GM21390 (cell line): ENCODE measurements around the gene FCHSD1.

Experiments used
- ATAC-seq: cut with Tn5 transposase; IDR thresholded peaks from one replicate; pipeline ENCODE4 v1.9.1; 2021; ENCODE audit not compliant: unreplicated experiment

Gene FCHSD1

DNA sequence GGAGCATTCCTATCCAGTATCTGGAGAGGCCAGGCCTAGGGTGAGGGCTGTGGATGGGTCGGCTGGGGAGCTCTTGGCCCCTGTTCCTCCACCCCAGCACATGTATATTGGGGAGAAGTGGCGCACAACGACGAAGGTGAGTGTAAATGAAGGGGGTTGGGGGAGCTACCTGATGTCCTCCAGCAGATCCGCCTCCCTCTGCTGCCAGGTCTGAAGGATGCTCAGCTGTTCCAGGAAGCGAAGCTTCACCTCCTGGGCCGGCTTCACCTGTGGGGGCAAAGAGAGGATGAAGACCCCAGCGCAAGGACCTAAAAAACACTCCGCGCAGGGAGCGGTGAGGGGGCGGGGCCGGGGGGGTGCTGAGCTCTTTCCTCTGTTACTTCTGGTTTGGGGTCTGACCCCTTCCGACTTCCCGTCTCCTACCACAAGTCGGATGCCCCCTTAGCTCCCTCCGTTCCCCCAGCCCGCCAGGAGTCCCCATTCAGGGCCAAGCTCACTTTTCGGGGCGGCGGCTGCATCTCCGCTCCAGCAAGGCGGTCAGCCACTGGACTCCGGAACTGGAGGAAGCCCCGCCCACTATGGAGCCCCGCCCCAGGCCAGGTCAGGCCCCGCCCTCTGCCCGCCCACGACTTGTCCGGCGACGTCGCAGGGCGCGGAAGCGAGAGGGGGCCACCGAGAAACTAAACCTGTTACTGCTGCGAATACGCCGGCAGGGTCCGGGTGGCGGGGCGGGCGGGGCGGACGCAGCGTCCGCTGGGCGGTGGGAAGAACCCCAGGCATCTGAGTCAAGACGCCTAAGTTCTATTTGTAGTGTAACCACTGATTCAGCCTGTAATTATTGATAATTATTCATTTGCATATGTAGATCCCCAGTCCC, at the start of gene FCHSD1:
FCHSD1 (minus strand) TSS at position 568 of the 877 bp plus-strand sequence; CDS start at position 518, 50 bp downstream.
- peak; percentile 99 for ATAC-seq

DNA sequence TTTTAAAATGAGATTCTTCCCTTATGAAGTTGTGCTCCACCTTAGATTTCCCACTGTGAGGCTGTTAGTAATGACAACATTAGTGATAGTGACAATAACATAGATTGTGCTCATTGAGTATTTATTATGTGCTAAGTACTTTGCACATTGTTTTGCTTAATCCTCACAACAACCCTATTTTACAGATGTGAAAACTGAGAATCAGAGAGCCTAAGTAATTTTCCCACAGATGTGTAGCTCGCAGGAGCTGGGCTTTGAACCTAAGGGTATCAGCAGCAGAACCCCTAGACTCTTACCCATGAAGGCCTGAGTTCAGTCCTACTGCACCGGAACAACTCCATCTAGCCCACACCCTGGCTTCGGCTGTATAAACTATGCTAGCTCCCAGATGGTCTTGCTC, 46.4 kb upstream of the FCHSD1 start:
- no peak for ATAC-seq

DNA sequence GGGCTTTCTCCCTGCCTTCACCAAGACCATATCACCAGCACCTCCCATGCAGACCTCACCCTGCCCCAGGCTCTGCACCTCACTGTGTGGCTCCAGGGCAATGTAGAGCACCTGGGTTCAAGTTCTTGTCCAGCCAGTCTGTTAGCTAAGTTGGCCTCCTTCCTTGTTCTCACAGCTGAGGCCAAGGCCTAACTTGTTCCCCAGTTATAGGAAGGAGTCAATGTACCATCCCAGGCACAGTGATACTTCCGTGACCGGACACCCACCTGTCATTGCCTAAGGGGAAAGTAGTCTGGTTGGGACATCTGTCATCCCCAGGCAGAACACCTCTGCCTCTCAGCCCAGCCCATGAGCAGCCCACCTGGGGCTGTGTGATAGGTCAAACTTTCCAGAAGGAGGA, 45.2 kb upstream of the FCHSD1 start:
- no peak for ATAC-seq

DNA sequence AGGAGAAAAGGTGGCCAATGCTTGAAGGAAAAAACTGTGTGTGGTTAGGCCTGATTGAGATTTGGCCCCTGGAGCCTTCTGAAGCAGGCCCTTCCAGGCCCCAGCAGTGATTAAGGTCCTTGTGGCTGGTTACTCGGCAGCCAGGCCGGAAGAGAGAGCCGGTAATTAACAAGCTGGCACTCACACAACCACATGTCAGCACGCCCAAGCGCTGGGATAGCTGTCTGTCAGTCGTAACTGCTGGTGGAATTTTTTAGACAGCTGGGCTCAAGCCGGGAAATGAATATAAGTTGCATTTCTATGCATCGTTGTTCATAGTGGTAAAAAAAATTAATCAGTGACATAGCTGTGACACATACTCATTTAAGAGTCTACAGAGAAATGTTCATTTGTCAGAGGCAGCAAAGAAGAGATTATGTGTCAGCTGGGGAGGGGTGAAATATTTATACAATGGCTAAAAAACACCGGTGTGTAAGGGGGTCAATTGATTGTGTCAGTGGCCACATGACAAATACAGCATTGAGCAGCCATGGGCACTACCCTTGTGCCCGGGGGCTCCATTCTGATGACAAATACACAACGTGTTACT, 44.5 kb upstream of the FCHSD1 start:
- no peak for ATAC-seq

DNA sequence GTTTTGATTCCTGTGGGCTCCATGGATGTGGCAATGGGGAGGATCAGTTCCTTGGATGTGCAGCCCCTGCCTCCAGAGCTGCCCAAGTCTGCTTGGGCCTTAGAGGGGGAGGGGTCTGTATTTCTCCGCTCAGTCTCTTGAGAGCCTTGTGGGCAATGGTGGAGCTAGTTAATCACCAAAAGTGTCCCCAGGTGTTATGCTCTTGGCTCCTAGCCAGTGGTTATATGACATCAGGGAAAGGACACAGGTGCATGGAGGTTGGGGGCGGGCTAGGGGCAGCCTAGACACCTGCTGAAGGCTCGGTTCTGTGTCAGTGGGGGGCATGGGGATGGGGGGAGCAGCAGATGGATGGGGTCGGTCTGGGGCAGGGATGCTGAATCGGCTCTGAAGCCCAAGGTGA, 43.3 kb upstream of the FCHSD1 start:
- no peak for ATAC-seq

DNA sequence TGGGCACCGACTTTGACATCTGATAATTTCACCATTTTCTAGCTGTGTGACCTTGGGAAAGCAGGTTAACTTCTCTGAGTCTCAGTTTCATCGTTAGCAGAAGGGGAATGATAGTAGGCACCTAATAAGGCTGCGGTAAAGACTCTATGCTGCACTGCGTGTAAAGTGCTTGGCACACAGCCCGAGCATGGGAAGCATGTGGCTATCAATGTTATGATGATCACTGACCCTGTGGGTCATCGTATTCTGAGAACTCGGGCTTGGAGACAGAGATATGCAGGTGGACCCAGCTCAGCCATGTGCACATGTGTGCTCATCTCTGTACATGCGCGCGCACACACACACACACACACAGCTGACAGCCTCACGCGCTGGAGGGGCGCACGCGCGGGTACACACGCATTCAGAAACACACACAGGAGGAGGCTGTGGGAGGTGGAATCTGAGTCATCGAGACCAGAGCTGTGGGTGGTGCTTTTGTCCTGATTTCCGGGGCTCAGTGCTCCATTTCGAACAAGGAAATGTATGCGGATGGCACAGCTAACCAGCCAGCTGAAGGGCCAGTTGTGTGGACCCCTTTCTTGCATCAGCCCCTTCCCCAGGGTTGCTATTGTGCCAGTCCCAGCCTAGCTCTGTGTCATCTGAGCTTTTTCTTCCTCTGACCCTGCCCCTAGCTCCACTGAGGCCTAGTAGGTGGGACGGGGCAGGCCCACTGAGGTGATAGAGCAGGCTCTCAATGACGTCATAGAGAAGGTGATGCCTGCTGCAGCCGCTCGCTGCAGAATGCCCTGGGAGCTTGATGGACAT, 41.9 kb upstream of the FCHSD1 start:
- ATAC-seq = no peak

DNA sequence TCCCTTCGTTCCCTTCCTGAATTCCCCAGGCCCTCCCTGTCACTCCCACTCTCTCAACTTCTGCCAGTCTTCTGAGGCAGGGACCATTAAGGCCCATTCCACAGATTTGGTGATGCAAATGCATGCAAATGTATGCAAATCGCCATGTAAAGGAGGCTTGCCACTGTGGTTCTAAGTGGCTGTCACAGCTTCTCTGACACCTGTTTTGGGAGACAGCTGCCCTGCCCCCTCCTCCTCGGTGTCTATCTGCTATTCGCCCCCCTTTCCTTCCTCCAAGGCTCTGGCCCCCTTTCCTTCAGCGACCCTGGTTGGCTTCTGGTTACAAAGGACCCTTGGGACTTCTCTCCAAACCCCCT, 41.3 kb upstream of the FCHSD1 start:
- no peak for ATAC-seq

DNA sequence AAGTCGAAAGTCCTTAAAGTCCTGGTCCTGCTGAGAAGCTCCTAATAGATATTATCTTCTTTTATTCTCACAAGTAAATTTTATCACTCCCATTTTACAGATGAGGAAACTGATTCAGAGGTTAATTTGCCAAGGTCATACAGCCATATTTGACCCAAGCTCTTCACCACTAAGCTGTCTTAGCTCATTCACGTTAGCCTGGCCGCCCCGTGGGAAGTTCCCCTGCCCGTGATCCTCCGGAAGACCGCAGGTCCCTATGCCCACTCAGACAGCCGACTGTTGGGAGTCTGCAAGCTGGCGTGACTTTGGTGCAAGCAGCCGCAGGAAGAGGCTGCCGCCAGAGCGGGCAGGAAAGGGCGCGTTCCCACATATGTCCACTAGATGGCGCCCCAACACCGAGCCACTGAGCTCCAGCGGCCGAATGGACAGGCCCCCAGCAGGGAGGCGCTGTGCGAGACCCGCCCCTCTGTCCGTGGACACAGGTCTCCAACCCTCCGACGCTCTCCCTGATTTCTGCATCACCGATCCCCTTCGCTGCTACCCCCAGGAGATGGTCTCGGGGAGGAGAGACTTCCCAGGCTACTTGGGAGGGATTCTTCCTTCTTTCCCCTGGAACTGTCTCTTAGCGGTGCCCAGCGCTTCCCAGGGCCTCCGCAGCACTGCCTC, 40.8 kb upstream of the FCHSD1 start:
- ATAC-seq = peak; percentile 91

DNA sequence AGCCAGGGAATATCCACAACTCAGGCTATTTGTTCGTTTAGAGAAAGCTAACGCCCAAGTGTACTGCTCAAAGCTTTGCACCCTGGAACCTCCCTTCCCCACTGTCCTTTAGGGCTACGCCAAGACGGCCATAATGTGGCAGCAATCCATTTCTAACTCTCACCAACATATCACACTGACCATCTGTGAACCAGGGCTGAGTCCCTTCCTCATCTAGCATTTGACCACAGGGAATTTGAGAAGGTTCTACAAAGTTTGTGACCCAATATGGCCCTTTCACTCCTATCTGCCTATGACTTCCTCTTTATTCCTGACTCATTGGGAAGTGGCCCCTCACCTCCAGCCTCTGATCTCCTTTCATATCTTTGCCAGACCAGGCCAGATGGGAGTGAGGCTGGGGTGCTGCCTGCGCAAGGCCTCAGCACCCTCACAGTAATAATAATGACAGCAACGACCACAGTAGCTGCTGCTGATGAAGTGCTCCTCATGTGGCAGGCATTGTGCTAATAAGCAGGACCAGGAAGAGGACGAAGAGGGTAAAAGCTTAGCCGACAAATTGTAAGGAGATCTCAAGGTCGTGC, 40.2 kb upstream of the FCHSD1 start:
- no peak for ATAC-seq

DNA sequence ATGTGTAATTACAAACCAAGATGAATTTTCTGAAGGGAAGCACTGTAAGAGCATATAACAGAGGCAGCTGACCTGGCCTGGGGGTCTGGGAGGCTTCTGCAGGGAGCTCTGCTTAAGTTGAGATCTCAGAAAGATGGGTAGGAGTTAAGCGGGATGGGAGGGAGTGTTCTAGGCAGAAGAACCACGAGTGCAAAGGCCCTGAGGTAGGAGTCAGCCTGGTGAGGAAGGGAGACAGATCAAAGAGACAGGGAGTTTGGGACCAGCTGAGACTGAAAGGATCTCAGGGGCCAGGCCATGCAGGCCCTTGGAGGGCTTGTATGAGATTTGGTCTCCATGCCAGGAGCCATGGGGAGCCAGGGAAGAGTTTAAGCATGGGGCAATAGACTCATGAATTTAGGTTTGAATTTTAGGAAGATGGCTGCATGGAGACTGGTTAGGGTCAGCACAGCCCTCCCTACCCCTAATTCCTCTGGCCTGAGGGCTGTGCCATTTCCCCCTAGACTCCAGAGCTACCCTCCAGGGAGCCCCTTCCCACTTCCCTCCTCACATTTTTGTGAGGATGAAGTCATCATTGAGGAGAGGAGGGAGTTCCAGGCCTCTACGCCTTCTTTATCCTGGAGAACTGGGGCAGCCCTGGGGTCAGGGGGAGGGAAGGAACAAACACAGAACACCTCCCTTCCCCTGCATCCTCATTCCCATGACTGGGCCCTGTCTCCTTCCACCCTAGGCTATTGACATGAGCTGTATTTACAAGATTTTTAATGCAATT, 35.6 kb upstream of the FCHSD1 start:
- no peak for ATAC-seq

DNA sequence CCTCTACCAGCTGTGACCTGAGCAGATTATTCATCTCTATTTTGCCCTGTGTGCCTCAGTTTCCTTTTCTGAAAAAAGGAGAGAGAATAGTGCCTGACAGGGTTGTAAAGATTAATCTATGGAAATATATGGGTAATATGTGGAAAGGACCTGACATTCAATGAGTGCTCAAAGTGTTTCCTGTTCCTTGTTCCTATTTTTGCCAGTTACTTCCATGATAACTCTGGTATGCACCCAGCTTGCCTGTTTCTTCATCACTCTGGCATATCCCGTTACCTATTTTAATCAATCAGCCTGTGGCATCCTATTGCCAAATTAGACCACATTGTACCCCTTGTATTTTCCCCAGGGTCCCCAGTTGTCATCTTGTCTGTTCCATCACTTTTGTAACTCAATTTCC, 34.4 kb upstream of the FCHSD1 start:
- no peak for ATAC-seq

DNA sequence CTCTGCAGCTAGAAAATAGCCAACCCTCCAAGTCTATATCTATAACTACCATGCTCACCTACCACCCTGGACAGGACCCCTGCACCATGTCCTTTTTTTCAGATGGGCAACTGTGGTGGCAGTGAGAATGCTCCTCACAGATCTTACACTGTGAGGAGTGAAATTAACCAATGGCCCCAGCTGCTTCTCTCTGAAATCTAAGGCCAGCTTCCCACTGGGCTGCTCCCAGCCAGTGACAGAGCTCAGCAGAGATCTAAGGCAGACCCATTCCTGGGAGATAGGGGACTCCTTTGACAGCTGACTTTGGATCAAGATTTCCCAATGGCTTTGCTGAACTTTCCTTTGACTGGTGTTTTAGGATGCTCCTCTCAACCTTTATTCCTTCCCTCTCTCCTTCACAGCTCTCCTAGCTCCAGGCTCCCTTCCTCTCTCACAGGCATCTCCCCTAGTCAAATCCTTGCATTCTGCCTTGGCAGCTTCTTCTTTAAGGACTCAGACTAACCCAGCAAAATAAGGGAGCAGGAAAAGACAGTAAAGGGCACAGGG, 32.5 kb upstream of the FCHSD1 start:
- ATAC-seq = no peak

DNA sequence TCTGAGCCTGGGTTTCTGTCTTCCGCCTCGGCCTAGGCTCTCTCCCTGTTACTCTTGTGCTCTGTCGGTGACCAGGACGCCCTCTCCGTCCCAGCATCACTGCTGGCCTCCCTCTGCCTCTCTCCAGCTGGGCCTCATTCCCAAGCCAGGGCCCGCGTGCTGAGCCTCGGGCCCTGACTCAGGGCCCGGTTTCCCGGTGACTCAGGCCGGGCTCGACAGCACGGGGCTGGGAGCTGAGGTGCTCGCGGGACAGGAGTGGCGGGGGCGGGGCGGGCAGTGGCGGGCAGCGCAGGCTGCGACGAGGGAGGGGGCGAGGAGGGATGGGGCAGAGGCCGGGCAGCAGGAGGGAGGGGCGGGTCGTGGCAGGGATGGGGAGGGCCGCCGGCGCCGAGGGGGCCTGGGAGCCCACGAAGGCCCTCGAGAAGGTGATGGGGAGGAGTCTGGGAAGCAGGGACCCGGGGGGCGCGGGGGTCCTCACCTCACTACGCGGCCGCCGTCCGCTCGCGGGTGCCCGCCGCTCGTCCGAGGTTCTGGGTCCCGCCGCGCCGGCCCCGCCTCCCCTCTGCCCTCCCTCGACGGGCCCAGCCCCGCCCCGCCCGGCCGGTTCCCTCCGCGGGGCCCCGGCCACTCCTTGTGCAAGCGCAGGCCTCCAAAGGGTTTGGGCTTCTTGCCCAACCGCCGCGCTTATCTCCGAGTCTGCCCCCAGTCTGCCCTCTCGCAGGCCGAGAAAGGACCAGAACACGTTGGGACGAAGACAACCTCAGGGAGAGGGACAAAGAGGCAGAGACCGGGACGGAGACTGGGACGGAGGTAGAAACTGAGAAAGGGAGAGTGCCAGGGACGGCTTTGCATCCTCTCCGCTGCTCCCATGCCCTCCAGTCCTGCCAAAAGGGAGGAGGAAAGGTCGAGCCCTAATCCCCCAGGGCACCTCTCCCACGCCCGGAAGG, 30.8 kb upstream of the FCHSD1 start, which contains the start of gene ARAP3:
ARAP3 (minus strand) TSS at position 536 of the 947 bp plus-strand sequence. CDS start 1,744 bp downstream, outside the sequence.
- ATAC-seq = no peak

DNA sequence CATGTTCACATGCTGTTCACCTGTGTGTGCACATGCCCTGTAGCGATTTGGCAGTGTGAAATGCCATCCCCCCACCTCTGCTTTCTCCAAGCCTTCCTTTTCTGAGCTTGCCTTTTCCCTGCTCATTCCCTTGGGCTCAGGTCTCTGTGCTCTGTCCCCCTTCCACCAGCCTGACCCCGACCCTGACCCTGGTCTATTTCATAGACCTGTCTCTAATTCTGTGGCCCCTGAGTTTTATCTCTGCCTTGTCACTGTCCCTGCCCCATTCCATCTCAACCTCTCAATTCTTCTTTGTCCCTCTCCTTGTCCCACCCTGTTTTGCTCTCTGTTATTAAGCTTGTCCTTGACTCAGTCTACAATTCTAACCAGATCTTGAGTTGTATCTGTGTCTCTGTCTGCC, 30.1 kb upstream of the FCHSD1 start:
- no peak for ATAC-seq

DNA sequence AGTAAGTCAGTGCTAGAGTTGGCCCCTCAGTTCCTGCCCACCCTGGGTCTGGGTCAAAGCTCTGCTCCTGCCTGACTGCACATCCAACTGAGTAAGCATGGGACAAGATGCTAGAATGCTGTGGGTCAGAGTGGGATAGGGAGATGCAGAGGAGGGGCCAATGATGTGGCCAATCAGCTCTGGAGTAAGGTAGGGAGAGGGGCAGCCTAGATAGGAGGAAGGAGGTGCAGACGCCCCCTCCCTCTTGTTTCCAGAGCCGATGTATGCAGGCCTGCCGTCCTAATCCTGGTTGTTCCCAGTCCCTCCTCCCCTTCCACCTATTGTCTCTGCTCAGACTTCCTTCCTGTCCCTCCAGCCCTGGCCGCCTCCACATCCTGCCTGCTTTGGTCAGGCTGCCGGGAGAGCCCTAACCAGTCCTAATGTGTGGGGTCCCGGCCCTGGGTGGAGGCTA, 29.6 kb upstream of the FCHSD1 start:
- no peak for ATAC-seq

DNA sequence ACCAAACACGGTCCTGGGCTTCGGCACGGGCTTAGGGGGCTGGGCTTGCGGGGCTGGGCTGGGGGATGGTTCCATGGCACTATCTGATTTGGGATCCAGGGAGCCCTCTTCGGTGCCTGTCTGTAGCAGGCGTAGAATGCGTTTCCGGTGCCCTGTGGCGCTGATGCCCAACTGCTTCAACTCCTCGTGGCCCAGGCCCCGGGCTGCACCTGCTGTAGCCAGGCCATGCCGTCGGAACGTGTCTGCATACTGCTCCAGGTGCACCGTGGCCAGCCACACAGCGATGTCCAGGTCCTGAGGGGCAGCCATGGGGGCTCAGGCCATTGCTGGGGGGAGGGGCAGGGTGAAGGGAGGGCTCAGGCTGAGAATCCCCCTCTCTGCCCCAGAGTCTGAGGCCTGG, 29.0 kb upstream of the FCHSD1 start:
- ATAC-seq = no peak

DNA sequence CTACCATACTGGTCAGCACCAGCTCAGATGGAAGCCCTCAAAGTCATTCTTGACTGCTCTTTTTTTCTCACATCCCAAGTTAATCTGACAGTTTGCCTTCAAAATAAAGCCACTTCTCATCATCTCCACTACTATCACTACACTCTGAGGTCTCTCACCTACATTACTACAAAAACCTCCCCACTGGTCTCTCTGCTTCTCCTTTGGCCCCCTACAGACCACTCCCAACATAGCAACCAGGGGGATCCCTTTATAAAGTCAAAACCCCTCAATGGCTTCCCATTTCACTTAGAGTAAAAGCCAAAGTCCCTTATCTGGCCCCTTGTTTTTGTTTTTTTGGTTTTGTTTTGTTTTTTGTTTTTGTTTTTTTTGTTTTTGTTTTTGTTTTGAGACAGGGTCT, 26.2 kb upstream of the FCHSD1 start:
- ATAC-seq = no peak

DNA sequence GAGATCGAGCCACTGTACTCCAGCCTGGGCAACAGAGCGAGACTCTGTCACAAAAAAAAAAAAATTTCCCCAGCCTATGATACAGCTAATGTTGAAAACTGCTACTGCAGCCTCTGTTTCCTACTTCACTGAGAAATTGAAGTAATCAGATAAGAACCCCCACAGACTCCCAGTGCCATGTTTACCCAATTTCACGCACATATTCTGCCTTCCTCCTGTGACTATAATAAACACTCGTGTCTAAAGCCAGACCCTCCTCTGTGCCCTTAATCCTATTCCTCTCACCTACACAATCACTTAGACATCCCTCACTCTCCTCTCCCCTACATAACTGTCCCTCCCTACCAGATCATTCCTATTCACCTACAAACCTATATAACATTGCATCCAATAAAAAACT, 24.5 kb upstream of the FCHSD1 start:
- no peak for ATAC-seq

DNA sequence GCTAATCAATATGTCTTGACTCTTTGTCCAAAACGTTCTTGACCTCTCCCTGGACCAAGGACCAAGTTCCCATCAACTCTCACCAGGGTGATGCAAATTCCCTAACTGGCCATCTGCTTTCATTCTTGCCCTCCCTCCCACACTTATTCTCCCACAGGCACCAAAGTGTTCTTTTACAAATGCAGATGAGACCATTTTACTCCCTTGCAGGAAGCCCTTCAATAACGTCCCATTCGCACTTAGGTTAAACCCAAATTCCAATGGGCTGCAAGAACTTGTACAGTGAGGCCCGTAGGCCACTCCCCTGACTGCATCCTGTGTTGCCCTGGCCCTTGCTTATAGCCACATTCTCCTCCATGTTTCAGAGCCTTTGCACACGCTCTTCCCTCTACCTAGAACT, 23.5 kb upstream of the FCHSD1 start:
- no peak for ATAC-seq
